Measurements from ENCODE around the gene PLEKHA5.

Gene PLEKHA5

GRCh38 chr12:19246933-19247332 is 117.4 kb downstream of the PLEKHA5 start:
- DNase-seq (ENCODE audit: low read depth, low spot score): no peak
- ChIA-PET CTCF (interaction anchor here (1.7 kb wide), 1 partner anchor 24 kb away, joined by 5 read pairs; no protein-coding TSS in a partner anchor), POLR2A (no interaction called here)
- no peak for TF ChIP-seq CTCF (IDR thresholded peaks at IDR 0.05; ENCODE audit: insufficient read depth, low read length, missing control alignments)
- no peak overlapping the region for H3K4me3 ChIP-seq (ENCODE audit: low read depth, low read length)

GRCh38 chr12:19248929-19249602 is 119.5 kb downstream of the PLEKHA5 start:
- ChIA-PET POLR2A (no interaction called here), CTCF (interaction anchor here (2.0 kb wide), 1 partner anchor 40 kb away, joined by 6 read pairs; no protein-coding TSS in a partner anchor)
- TF ChIP-seq CTCF (IDR thresholded peaks at IDR 0.05; ENCODE audit: insufficient read depth, low read length, missing control alignments): no peak
- no peak for DNase-seq (ENCODE audit: low read depth, low spot score)
- no peak overlapping the region for H3K4me3 ChIP-seq (ENCODE audit: low read depth, low read length)

GRCh38 chr12:19251481-19252132 is 122.1 kb downstream of the PLEKHA5 start:
- no peak for DNase-seq (ENCODE audit: low read depth, low spot score)
- ChIA-PET POLR2A (no interaction called here), CTCF (interaction anchor here (1.1 kb wide), 1 partner anchor 37 kb away, joined by 4 read pairs; no protein-coding TSS in a partner anchor)
- no peak overlapping the region for H3K4me3 ChIP-seq (ENCODE audit: low read depth, low read length)
- no peak for TF ChIP-seq CTCF (IDR thresholded peaks at IDR 0.05; ENCODE audit: insufficient read depth, low read length, missing control alignments)

GRCh38 chr12:19260135-19260534 is 130.6 kb downstream of the PLEKHA5 start:
- ChIA-PET CTCF (no interaction called here), POLR2A (interaction anchor here (0.7 kb wide), 1 partner anchor 585 kb away, joined by 3 read pairs; no protein-coding TSS in a partner anchor)
- no peak overlapping the region for H3K4me3 ChIP-seq (ENCODE audit: low read depth, low read length)
- no peak for TF ChIP-seq CTCF (IDR thresholded peaks at IDR 0.05; ENCODE audit: insufficient read depth, low read length, missing control alignments)
- no peak for DNase-seq (ENCODE audit: low read depth, low spot score)

GRCh38 chr12:19261773-19262172 is 132.2 kb downstream of the PLEKHA5 start:
- CTCF ChIA-PET: interaction anchor here (1.2 to 1.9 kb wide), 2 partner anchors 27 to 74 kb away, joined by 3 to 5 read pairs; no protein-coding TSS in a partner anchor
- DNase-seq (ENCODE audit: low read depth, low spot score): no peak
- H3K4me3 ChIP-seq (ENCODE audit: low read depth, low read length): no peak overlapping the region
- POLR2A ChIA-PET: no interaction called here
- TF ChIP-seq CTCF (IDR thresholded peaks at IDR 0.05; ENCODE audit: insufficient read depth, low read length, missing control alignments): no peak

- no peak for DNase-seq (ENCODE audit: low read depth, low spot score)
- no peak for TF ChIP-seq CTCF (IDR thresholded peaks at IDR 0.05; ENCODE audit: insufficient read depth, low read length, missing control alignments)
- ChIA-PET POLR2A (no interaction called here), CTCF (no interaction called here)
- no peak overlapping the region for H3K4me3 ChIP-seq (ENCODE audit: low read depth, low read length)
Observed at GRCh38 chr12:19263672-19264071, 134.1 kb downstream of the PLEKHA5 start.
